Measurements from ENCODE around the gene DMXL2.

DNA sequence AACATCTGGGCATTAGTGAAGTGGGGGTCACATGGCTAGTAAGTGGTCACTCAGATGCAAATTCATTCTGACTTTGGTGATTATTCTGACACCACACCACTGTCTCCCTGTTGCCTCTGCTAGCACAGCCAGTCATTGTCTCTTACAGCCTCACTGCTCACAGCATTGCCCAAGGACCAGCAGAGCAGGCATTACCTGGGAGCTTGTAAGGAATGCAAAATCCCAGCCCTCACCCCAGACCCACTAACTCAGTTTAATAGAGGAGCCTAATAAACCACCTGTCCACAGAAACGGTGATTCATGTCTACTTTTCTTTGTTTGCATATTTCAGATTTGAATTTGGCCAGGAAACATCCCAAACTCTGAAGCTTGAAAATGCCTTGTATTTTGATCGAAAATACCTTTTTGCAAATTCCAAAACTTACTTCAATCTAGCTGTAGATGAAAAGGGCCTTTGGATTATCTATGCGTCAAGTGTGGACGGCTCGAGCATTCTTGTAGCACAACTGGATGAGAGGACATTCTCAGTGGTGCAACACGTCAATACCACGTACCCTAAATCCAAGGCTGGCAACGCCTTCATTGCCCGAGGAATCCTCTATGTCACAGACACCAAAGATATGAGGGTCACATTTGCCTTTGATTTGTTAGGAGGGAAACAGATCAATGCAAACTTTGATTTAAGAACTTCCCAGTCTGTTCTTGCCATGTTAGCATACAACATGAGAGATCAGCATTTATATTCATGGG is 218.4 kb downstream of the DMXL2 start:
- TF ChIP-seq PYGO2 (tag; IDR thresholded peaks at IDR 0.05) (no peak), CTCF (IDR thresholded peaks at IDR 0.05 in 2 of 3, conservative IDR thresholded peaks at IDR 0.05 in 1 of 3; ENCODE audit: insufficient read depth in 2 of 3, low read depth in 1 of 3, low read length in 3 of 3) (no peak), SMARCB1 (IDR thresholded peaks at IDR 0.05; ENCODE audit: insufficient read length, low read depth) (no peak), DMBX1 (CRISPR knock-in tag; IDR thresholded peaks at IDR 0.05; ENCODE audit: borderline replicate concordance) (no peak), HDGF (IDR thresholded peaks at IDR 0.05) (no peak)
